ENCODE results near the gene CEP350. TPM values are rescaled to one million over a fixed set of nuclear protein-coding genes. Genes with fewer than 3 reads are reported as not detected.

CEP350 gene
- total RNA-seq, 1 experiment from 2014 or later, result 41.1 TPM

GRCh38 chr1:179984942-179985341 lies 30.3 kb downstream of the CEP350 start:
- POLR2A ChIA-PET, result no interaction called here

GRCh38 chr1:179990847-179991246 lies 36.2 kb downstream of the CEP350 start:
- Histone ChIP-seq H3K27ac (ENCODE audit: low read length) (no peak overlapping the region), H3K9me3 (ENCODE audit: control insufficient read depth, insufficient read depth, low read depth, low read length) (no peaks in the 10 kb centered on the region), H3K36me3 (ENCODE audit: control insufficient read depth, insufficient read depth, low read length) (peaks cover 4% of the 10 kb centered on the region), H3K4me1 (ENCODE audit: control insufficient read depth, insufficient read depth, low read length) (no peaks in the 10 kb centered on the region), H3K4me3 (ENCODE audit: low read depth in 2 of 2, low read length in 2 of 2) (no peak overlapping the region), H3K27me3 (ENCODE audit: control insufficient read depth, insufficient read depth, low read length) (no peaks in the 10 kb centered on the region)
- ChIA-PET CTCF (no interaction called here), POLR2A (no interaction called here)
- TF ChIP-seq SIN3A (IDR thresholded peaks at IDR 0.05; ENCODE audit: borderline replicate concordance, insufficient read depth, low read depth, low read length) (no peak), TCF7L2 (IDR thresholded peaks at IDR 0.05; ENCODE audit: low read depth, low read length) (no peak), POLR2AphosphoS5 (IDR thresholded peaks at IDR 0.05; ENCODE audit: low read depth, low read length) (no peak), CTCF (IDR thresholded peaks at IDR 0.05) (no peak), REST (IDR thresholded peaks at IDR 0.05; ENCODE audit: insufficient read depth in 1 of 2, low read depth in 2 of 2, low read length in 1 of 2) (no peak)
- intact Hi-C loops (cut with micrococcal nuclease; ENCODE audit: unreplicated experiment) (no loop called here), in situ Hi-C loops (cut with HindIII; ENCODE audit: low pct_unique_long_range_greater_than_20kb, low sequenced_read_pairs) (no loop called here)
- no peak for DNase-seq (ENCODE audit: low read depth, low spot score)
- no peak for ATAC-seq
- no TSS peak for BruUV-seq (replicated peaks)

More at GRCh38 chr1:179984942-179985341, 30.3 kb downstream of the CEP350 start:
- no peak overlapping the region for H3K4me3 ChIP-seq (ENCODE audit: low read depth in 2 of 2, low read length in 2 of 2)
- no TSS peak for BruUV-seq (replicated peaks)
- DNase-seq (ENCODE audit: low read depth, low spot score) (no peak), ATAC-seq (no peak)
- H3K4me1 ChIP-seq (ENCODE audit: control insufficient read depth, insufficient read depth, low read length), result no peaks in the 10 kb centered on the region
- H3K9me3 ChIP-seq (ENCODE audit: control insufficient read depth, insufficient read depth, low read depth, low read length), result no peaks in the 10 kb centered on the region
- intact Hi-C loops (cut with micrococcal nuclease; ENCODE audit: unreplicated experiment), result no loop called here
- no peaks in the 10 kb centered on the region for H3K36me3 ChIP-seq (ENCODE audit: control insufficient read depth, insufficient read depth, low read length)
- CTCF ChIA-PET, result no interaction called here
- H3K27me3 ChIP-seq (ENCODE audit: control insufficient read depth, insufficient read depth, low read length), result no peaks in the 10 kb centered on the region
- TF ChIP-seq REST (IDR thresholded peaks at IDR 0.05; ENCODE audit: insufficient read depth in 1 of 2, low read depth in 2 of 2, low read length in 1 of 2) (no peak), SIN3A (IDR thresholded peaks at IDR 0.05; ENCODE audit: borderline replicate concordance, insufficient read depth, low read depth, low read length) (no peak), POLR2AphosphoS5 (IDR thresholded peaks at IDR 0.05; ENCODE audit: low read depth, low read length) (no peak), CTCF (IDR thresholded peaks at IDR 0.05) (no peak), TCF7L2 (IDR thresholded peaks at IDR 0.05; ENCODE audit: low read depth, low read length) (no peak)
- in situ Hi-C loops (cut with HindIII; ENCODE audit: low pct_unique_long_range_greater_than_20kb, low sequenced_read_pairs), result no loop called here
- no peak overlapping the region for H3K27ac ChIP-seq (ENCODE audit: low read length)
